ENCODE data around the gene MFSD12. TPM values are rescaled to one million over a fixed set of nuclear protein-coding genes. Genes with fewer than 3 reads are reported as not detected.

The MFSD12 gene
- total RNA-seq, 1 donor = 104 TPM

DNA sequence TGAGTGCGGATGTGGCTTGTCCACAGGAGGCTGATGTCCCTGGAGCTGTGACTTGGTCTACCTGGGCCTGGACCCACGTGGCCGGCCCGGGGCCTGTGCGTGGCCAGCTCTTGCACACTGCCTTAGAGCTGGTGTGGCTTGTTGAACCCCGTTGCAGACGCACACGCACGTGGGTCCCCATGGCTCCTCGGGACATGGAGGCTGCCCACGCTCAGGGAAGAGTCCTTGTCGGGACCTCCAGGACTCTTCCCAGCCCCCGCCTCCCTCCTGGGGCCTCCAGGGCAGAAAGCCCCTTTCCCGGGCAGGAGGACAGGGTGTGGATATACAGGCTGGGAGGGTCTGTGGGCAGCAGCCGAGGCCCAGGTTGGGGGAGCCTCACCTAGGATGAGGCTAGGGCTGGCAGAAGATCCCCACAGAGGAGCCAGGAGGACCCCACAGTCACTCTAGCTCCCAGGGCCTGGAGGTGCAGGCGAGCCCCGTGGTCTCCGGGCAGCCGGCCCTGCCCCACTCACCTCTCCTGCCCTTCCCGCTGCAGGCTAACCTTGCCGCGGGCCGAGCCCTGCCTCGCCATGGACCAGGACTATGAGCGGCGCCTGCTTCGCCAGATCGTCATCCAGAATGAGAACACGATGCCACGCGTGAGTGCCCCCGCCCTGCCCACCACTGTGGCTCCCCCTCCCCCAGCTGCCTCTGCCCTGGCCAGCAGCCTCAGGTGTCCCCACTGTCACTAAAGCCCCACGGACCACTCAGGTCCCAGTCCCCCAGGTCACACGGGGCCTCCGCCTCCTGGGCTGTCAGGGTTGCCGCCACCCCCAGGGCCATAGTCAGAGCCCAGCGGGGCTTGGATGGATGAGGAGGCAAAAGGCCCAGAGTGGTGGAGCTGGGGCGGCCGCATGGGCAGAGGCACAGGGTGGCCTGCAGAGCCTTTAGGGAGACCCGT, 34.7 kb downstream of the MFSD12 start:
- TF ChIP-seq, protein P1, sequence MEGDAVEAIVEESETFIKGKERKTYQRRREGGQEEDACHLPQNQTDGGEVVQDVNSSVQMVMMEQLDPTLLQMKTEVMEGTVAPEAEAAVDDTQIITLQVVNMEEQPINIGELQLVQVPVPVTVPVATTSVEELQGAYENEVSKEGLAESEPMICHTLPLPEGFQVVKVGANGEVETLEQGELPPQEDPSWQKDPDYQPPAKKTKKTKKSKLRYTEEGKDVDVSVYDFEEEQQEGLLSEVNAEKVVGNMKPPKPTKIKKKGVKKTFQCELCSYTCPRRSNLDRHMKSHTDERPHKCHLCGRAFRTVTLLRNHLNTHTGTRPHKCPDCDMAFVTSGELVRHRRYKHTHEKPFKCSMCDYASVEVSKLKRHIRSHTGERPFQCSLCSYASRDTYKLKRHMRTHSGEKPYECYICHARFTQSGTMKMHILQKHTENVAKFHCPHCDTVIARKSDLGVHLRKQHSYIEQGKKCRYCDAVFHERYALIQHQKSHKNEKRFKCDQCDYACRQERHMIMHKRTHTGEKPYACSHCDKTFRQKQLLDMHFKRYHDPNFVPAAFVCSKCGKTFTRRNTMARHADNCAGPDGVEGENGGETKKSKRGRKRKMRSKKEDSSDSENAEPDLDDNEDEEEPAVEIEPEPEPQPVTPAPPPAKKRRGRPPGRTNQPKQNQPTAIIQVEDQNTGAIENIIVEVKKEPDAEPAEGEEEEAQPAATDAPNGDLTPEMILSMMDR (IDR thresholded peaks at IDR 0.05; ENCODE audit: extremely low read depth, low read depth, low read length) = no peak
- Histone ChIP-seq H3K27me3 (ENCODE audit: insufficient read depth, low read length) (no peaks in the 10 kb centered on the region), H4K20me1 (ENCODE audit: insufficient read depth, low read length) (peaks cover 65% of the 10 kb centered on the region), H3K79me2 (ENCODE audit: insufficient read depth, low read length) (peaks cover 77% of the 10 kb centered on the region), H3K4me3 (ENCODE audit: insufficient read depth, low read length) (no peak overlapping the region), H3K4me1 (ENCODE audit: insufficient read depth, low read length) (no peaks in the 10 kb centered on the region), H3K4me2 (ENCODE audit: insufficient read depth, low read length) (no peak overlapping the region), H3K36me3 (ENCODE audit: insufficient read depth, low read length) (peaks cover 36% of the 10 kb centered on the region), H3K9me3 (ENCODE audit: low read depth, low read length) (no peaks in the 10 kb centered on the region), H2AFZ (ENCODE audit: low read length) (no peak overlapping the region), H3K27ac (ENCODE audit: low read depth, low read length) (no peak overlapping the region)
- no peak for DNase-seq (ENCODE audit: insufficient read length, low spot score, missing footprints)

DNA sequence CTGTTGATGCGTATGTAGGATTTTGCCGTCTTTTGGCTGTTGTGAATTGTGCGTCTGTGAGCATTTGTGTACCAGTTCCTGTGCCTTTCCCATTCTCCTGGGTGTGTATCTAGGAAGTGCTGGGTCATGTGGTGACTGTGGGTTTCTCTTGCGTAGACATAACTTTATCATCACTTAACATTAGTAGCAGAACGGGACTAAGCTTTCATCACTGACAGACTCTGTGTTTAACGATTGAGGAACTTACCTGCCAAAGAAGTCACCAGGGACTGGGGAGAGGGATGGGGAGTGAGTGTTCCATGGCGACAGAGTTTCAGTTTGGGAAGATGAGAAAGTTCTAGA, 36.3 kb downstream of the MFSD12 start:
- Histone ChIP-seq H3K4me1 (ENCODE audit: insufficient read depth, low read length) (no peaks in the 10 kb centered on the region), H4K20me1 (ENCODE audit: insufficient read depth, low read length) (peaks cover 66% of the 10 kb centered on the region), H3K4me3 (ENCODE audit: insufficient read depth, low read length) (no peak overlapping the region), H2AFZ (ENCODE audit: low read length) (no peak overlapping the region), H3K27me3 (ENCODE audit: insufficient read depth, low read length) (no peaks in the 10 kb centered on the region), H3K79me2 (ENCODE audit: insufficient read depth, low read length) (peaks cover 88% of the 10 kb centered on the region), H3K36me3 (ENCODE audit: insufficient read depth, low read length) (peaks cover 24% of the 10 kb centered on the region), H3K9me3 (ENCODE audit: low read depth, low read length) (no peaks in the 10 kb centered on the region), H3K27ac (ENCODE audit: low read depth, low read length) (no peak overlapping the region), H3K4me2 (ENCODE audit: insufficient read depth, low read length) (no peak overlapping the region)
- TF ChIP-seq, protein P1 (IDR thresholded peaks at IDR 0.05; ENCODE audit: extremely low read depth, low read depth, low read length) = no peak
- no peak for DNase-seq (ENCODE audit: insufficient read length, low spot score, missing footprints)

DNA sequence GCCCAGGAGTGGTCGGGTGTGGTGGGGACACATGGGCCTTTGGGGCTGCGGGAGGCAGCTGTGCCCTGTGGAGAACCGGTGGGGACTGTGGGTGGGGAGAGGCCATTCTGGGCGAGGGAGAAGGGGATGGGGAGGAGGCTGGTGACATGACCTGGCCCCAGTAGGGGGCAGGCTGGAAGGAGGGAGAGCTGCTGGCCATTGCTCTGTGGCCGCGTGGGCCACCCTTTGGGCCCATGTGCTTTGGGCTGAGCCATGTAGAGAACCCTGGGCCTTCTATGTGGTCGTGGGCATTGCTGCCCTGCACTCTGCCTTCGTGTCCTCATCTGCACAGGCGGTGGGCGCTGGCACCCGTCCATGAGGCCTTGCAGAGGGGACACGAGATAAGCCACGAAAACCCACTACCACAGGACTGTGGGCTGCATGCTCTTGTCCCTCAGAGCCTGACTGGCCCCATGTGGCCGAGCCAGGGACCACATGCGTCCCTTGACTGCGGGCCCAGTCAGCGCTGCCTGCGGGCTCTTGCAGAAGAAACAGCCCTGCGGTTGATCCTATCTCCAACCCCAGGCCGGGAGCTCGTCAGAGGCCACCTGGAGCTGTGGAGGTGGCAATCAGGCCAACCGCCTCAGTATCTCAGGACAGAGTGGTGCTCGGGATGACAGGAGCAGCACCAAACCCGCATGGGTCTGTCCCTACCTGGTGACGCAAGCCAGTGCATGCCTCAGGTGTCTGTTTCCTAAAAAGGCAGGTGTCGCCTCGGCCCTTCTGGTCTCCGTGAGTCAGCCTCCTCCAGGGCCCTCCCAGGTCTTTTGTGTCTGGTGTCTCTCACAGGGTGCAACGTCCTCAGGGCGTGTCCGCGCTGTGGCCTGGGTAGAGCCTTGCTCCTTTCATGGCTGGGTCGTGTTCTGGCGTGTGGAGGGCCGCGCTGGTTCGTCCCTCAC, 37.0 kb downstream of the MFSD12 start:
- Histone ChIP-seq H4K20me1 (ENCODE audit: insufficient read depth, low read length) (peaks cover 69% of the 10 kb centered on the region), H2AFZ (ENCODE audit: low read length) (no peak overlapping the region), H3K9me3 (ENCODE audit: low read depth, low read length) (no peaks in the 10 kb centered on the region), H3K27ac (ENCODE audit: low read depth, low read length) (no peak overlapping the region), H3K4me1 (ENCODE audit: insufficient read depth, low read length) (no peaks in the 10 kb centered on the region), H3K4me2 (ENCODE audit: insufficient read depth, low read length) (no peak overlapping the region), H3K27me3 (ENCODE audit: insufficient read depth, low read length) (no peaks in the 10 kb centered on the region), H3K36me3 (ENCODE audit: insufficient read depth, low read length) (peaks cover 24% of the 10 kb centered on the region), H3K79me2 (ENCODE audit: insufficient read depth, low read length) (peaks cover 92% of the 10 kb centered on the region), H3K4me3 (ENCODE audit: insufficient read depth, low read length) (no peak overlapping the region)
- TF ChIP-seq, protein P1 (IDR thresholded peaks at IDR 0.05; ENCODE audit: extremely low read depth, low read depth, low read length) = no peak
- no peak for DNase-seq (ENCODE audit: insufficient read length, low spot score, missing footprints)

Measured in osteoblast (primary cell).